ENCODE measurements around the gene LSAMP.

Gene LSAMP

DNA sequence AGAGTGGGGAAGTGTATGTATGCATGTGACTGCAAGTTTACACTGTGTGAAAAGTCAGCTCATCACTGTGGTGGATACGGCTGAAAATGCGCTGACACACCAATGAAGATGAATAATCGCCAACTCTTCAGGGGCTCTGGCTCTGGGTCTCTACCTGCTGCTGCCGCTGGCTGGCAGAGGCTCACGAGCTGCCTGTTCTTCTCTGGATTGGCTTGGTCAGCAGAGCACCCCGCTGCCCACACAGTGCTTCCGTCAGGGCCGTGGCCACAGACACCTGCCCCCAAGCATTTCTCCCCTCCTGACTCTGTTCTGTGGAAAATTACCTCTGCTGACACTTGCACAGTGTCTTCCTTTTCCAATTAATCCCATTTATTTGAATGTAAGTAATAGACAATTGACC is 606.5 kb downstream of the LSAMP start:
- no peak for DNase-seq (ENCODE audit: low read depth in 2 of 2)

DNA sequence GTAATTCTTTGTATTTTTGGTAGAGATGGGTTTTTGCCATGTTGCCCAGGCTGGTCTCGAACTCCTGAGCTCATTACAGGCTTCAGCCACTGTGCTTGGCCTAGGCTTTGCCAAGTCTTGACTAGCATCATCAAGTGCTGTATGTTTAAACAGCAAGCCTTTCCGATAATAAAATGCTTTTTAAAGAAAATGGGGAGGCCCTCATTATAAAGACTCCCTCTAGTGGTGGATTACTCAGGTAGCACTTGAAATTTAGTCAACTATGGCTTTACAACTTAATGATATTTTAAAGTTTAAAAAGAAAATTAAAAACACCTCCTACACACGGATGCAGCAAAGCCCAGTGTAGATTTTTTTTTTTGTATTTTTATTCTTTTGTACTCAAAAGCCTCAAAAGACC is 608.3 kb downstream of the LSAMP start:
- no peak for DNase-seq (ENCODE audit: low read depth in 2 of 2)

DNA sequence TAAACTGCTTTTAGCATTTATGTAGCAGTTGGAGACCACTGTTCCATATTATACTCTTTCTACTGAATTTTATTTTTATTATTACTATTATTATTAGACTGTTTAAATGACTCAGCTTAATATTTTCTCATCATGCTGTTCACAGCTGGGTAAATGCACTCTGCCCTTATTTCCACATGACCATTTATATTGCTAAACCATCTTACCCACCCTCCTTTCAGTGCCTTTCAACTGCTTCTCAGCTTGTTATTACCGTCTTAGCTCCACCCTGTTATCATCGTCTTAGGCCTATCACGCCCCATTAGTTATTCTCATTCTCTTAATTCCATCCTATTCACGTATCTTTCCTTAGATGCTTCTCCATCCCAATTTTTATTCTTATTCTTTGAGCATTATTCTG is 609.3 kb downstream of the LSAMP start:
- no peak for DNase-seq (ENCODE audit: low read depth in 2 of 2)

DNA sequence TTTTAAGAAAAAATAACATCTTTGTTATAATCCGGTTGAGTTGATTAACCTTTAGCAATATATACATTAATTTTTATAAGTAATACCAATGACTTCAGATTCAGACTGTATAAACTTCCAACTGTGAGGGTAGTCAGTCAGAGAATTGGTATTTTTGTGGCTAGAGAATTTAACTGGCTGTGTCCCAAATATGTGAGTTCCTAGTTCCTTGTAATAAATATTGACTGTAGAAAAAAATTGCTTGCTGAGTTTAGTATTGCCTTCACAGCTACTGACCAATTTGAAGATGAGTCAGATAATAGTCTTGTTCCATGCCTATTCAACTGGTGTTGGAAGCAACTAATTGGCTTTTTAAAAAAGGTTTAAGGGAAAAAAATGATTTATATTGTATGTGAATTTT is 611.2 kb downstream of the LSAMP start:
- DNase-seq (ENCODE audit: low read depth in 2 of 2), result no peak

DNA sequence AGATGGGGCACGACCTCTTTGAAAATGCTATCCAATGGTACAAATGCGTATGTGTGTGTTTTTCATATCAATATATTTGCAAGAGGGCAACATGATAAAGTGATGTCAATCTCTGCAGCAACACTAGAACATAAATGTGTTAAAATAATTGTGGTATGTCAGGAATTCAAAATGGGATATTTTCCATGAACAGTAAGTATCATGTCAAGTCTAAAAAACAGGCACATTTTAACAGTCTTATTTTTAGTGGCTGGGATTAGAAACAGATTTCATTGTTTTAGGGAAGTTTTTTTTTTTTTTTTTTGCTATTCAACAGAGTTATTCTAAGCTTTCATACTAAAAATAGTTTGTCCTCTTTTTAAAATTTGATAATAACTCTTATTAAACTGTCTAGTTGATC is 612.2 kb downstream of the LSAMP start:
- DNase-seq (ENCODE audit: low read depth in 2 of 2), result no peak

DNA sequence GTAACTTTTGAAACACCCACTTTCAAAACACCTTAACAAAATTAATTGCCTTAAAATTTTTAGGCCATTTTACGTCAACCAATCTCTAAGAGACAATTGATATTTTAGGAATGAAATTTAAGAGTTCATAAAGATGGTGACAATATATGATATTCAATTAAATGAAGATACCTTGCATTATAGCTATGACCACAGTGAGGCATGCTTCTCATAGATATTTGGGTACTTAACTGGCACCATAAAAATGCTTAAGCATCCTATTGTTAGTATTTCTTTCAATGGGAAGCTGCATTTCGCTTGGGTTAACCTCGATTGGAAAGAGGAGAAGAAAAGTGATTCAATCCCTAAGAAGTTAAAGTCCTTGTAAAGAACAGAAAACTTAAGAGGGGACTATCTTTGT is 613.0 kb downstream of the LSAMP start:
- no peak for DNase-seq (ENCODE audit: low read depth in 2 of 2)

DNA sequence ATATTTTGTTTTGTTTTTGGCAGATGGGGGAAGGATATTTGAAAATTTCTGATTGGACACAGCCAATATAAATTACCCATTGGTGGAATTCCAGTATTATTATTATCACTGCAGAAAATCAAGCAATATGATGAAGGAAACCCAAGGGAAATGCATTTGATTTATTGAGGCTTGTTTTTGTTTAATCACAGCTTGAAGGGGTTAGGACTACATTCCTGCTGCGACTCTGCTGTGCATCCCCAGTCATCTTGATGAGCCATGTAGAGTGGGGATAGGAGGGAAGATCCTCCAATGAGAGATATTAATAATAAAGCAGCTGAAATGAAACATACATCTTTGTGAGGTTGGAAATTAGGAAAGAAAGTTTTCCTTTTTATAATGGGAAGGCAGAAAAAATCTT is 613.4 kb downstream of the LSAMP start:
- DNase-seq (ENCODE audit: low read depth in 2 of 2), result no peak

DNA sequence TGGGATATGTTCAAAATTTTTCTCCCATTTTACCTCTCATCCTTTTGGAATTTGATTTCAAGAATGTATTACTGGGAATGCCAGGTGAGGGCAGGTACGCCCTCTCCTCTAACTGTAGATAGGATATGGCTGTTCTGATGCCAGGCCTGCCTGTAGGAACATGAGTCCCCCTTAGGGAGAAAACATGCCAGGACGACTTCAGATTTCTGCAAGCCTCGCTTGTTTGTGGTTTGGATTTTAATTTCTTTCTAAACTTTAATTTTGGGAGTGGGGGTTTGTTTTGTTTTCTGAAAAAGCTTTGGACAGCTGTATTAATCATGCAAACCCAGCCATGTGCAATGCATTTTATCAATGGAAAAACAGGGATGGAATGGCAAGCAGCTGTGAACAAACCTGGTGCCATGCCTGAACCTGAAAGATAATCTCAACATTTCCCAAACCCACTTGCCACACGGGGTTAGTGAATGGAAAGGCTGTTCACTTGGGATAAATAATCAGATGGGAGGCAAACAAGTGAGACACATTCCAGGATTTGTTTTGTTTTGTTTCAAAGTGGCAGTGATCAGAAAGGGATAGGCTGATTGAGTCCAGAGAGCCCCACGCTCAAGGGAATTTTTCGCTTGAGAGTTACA is 614.4 kb downstream of the LSAMP start:
- no peak for DNase-seq (ENCODE audit: low read depth in 2 of 2)

DNA sequence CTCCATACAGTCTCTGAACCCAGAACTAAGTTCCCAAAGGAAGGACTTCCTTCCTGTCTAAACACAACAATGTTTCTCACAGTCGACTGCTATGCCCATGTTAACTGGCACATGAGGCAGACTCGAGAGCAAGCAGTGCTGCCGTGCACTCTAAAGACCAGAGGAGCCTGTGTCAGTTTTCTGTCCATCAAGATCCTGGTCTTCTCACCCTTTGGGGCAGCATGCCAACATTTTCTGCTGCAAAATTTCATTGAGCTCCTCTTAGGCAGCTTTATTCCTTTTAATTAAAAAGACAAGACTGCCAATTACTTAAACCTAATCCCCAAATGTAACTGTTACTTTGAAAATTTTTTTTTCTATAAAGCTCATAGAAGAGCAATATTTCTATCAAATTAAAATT is 616.9 kb downstream of the LSAMP start:
- no peak for DNase-seq (ENCODE audit: low read depth in 2 of 2)

DNA sequence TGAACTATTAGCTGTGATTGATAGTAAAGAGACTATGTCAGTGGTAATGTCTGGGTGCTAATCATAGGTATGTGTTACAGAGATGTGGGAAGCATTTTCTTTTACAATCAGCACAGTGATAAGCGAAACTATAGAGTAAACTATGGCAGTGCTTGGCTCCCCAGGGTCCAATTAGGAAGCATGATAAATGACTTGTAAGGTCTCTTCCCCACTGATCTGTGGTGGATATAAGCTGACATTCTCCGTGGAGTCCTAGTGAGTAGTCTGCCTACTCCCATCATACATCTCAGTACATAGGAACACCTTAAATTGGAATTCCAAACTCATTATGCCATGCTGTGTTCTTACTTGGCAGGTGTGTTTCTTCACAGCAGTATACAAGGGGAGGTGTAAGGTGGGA is 617.8 kb downstream of the LSAMP start:
- DNase-seq (ENCODE audit: low read depth in 2 of 2), result no peak

DNA sequence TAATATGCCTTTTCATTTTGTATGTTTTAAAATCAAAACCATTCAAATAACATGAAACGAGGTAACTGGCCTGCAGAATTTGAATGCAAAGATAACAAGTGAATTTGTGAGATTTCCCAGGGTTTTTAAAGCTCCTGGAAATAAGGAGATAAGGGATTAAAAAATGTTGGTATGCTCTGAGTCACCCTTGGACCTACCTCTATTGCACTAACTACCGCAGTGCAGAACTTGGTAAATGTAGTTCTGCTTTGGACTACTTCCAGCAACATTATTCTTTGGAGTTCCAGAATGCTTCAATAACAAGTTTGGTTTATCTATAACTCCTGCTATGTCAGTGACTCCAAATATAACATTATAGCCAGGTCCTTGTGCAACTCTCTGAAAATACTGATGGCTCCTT is 620.2 kb downstream of the LSAMP start:
- no peak for DNase-seq (ENCODE audit: low read depth in 2 of 2)

DNA sequence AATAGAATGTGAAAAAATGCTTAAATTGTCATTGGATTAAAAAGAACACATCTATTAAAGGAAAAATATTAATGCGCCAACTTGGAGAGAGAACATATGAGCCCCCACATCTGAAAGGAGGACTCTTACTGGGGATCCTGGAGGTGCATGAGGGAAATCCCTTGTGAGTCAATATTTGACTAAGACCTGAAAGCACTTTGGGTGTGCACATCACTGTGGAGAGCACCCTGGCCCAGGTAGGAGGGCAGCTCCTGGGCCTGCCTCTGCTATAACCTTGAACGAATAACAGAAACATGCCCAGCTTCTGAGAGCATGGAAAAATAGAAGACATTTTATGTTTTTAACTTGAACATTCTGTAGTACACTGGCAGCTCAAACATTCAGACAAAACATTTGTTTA is 622.2 kb downstream of the LSAMP start:
- DNase-seq (ENCODE audit: low read depth in 2 of 2), result no peak

DNA sequence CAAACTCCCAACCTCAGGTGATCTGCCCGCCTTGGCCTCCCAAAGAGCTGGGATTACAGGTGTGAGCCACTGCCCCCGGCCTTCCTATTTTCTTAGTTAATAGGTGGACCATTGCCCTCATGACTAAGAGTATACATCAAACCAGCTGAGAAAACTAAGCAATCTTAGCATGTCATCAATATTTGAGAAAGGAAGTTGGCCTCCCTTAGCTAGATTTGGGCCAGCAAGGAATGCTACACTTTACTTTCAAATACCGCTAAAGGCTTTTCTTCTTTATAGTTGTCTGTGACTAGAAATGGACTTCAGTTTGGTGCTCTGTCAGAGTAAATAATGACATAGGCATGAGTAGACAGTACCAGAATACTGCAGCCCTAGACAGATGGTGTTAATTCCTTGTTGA is 622.7 kb downstream of the LSAMP start:
- no peak for DNase-seq (ENCODE audit: low read depth in 2 of 2)

DNA sequence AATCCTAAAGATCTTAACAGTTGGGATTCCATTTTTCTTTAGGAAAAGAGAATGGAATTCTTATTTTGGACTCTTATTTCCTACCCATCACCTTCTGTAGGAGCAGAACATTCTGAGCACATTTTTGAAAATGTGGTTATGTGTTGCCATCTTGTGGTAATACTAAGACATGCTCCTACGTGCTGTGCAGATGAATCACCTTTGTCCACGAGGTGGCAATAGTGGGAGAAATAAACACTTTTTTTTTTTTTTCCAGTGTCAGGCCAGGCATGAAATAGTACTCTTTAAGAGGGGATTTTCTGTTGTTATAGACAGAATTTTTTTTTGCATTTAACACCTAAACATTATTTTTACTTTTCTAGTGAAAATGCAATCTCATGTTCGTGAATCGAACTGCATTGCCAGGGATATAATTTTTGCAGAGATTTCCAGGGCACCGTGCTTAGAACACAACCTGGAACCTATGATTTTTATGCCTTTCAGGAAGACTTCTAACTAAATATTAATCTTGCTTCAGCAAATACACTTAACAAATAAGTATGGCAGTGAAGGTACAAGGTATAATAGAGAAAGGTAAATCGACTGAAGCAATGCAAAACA is 625.4 kb downstream of the LSAMP start:
- peak; percentile 15 to 25 for DNase-seq (ENCODE audit: low read depth in 2 of 2)

DNA sequence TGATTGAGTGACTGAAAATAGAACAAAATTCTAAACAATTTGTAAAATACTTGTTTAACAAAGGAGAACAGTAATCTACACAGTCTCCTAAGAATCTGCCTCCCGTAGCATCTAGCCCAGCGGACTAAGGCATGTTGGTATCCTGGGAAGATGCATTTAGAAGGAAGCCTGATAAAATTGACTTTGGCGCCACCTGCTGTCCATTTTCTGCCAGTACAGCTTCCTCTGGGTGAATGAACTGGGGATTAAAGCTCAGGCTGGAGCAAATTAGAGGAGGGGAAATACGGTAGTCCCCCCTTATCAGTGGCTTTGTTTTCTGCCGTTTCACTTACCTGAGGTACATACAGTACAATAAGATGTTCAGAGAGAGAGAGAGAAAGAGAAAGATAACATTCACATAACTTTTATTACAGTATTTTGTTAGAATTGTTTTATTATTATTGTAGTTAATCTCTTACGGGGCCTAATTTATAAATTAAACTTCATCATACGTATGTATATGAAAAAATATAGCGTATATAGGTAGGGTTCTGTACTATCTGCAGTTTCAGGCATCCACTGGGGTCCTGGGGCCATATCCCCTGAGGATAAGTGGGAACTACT is 630.4 kb downstream of the LSAMP start:
- DNase-seq (ENCODE audit: low read depth in 2 of 2), result peak; percentile 37 to 61

DNA sequence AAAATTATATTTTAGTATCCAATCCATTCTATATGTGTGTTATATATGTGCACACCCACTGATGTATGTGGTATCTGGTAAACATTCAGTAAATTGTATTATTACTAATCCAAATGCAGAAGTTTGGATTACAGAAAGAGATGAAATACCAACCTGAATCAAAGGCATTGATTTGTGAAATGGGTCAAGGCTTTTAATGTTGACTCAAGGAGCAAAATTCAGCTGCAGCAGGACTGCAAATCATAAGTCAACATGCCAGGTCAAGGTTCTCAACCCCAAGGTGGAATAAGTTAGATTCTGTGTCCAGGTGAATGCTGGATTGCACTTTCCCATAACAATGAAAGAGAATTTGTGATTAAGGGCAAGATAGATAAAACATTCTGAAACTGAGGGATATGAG is 631.3 kb downstream of the LSAMP start:
- DNase-seq (ENCODE audit: low read depth in 2 of 2), result no peak

DNA sequence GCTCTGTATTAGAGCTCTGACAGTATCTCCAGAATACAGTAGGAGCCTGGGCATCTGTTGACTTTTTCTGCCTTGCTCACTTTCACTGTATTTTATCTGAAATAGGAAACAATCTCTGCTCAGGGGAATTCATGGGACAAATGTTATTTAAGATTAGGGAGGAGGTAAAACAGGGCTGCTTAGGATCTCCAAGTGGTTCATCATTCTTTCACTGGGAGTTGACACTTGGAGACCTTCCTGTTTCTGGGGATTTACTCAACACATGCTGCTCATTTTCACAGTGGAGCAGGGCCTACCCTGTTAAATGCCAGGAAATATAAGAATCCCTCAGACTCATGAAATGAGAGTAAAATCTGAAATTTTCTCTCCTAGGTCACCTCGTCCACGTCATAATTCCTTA is 636.5 kb downstream of the LSAMP start:
- DNase-seq (ENCODE audit: low read depth in 2 of 2), result no peak

DNA sequence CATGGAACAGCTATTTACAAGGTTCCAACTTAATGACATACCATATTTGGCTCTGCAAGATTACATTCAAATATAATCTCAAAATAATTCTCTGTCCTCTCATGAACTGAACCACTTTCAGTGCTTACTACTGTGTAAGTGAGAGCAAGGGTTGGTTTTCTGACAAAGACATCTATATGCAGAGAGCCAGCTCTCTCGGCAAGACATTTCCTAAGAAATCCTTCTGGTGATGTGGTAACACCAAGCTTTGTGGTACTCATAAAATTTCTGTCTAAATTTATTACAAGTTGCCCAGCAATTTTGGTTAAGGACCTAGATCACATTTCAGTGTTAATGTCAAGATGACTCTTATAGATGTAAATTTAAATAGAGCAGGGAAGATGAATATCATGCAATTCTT is 637.0 kb downstream of the LSAMP start:
- no peak for DNase-seq (ENCODE audit: low read depth in 2 of 2)

DNA sequence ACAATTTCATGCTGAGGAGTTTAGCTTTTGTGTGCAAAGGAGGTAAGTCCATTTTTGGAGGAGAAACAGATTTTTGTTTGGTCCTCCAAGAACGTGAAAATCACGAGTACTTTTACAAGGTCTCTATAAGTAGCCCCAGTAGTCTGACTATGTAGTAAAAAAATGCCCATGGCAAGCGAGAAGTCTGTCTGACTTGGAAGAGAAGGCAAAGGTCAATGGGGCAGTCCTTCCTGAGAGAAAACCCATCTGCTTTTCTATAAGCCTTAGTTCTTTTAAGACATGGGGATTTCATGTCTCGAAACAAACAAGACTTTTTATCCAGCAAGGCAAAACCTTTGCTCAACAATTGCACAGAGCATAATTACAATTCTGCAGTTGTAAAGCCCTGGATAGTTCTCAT is 638.8 kb downstream of the LSAMP start:
- no peak for DNase-seq (ENCODE audit: low read depth in 2 of 2)

DNA sequence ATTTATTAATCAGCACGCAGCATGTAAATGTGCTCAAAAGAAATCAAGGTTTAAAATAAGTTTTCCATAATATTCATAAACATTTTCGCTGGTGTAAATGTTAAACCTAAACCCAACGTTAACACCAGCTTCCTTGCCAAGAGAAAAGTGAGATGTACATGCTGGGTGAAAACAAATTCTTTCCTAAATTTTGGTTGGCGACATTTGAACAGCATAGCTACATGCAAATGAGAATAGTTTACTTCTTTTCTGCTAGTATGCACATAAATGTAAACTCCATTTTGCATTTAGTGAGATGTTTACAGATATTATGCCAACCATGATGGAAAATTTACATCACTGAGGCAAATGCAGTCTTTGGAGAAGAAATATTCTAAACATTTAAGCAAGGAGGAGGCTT is 639.8 kb downstream of the LSAMP start:
- no peak for DNase-seq (ENCODE audit: low read depth in 2 of 2)

DNA sequence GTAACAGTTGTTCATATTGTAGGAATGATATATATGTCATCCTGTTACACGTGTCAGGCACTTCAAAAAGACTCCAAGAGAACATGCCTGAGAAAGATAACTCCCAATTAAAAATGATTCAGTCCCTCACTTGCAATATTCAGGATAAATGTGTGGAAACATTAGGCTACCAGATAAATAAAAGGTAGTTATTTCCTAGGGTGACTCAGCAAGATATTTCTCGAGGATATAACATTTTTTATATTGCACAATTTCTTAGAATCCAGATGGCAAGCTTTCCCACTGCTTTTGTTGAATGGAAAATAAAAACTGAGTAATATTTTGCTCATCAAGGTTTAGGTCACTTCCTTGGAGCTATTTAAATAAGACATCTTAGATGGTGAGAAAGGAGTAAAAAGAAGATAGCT is 640.6 kb downstream of the LSAMP start:
- DNase-seq (ENCODE audit: low read depth in 2 of 2), result no peak

DNA sequence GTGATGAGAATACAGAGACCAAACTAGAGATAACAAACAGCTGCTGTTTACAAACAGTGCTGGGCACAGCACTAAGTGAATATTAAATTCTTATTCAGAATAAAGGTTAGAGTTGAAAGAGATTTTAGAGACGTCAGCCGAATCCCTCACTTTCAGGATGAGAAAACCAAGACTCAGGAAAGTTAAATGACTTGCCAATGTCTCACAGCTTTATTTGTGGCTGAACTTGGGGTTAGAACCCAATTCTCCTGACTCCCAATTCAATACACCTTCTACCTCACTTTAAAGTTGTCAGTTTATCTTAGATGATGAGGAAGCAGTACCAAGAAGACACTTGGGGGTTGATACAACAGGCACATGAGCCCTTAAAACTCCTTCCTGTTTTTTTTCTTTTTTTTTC is 641.1 kb downstream of the LSAMP start:
- DNase-seq (ENCODE audit: low read depth in 2 of 2), result no peak

DNA sequence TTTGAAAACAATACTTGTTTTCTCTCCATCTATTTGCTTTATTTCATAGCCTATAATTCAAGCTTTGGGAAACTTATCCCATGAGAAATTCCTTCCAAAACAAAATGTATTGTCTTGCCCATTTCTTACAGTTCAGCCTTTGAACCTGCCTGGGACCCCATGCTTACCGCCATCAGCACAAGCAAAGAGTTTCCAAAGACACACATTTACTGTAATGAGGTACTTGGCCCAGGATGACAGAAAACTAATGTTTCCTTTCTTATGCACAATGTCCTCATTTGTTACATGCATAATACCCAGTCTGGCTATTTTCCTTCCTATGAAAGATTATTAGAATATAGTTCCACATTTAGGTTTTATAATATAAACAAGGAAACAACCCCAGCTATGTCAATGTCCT is 641.6 kb downstream of the LSAMP start:
- DNase-seq (ENCODE audit: low read depth in 2 of 2), result no peak
